ENCODE measurements around the gene ZBTB20.

The ZBTB20 gene

DNA sequence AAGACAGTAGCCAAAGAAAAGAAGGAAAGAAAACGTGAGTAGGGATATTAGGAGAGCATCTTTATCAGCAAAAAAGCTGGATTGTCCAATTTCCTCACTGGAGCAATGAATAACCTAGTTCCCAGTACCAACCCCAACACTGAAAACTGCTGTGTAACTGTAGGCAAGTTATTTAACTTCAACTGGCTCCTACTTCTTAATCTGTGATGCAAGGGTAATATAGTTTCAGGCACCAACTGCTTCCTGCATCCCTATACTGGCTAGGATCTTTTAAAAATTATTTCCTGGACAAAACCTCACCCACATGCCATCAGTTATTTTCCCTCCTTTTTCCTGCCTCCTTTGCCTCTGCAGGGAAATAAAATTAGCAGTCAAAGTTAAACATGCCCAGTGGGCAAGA, 59.6 kb downstream of the ZBTB20 start:
- DNase-seq: no peak

DNA sequence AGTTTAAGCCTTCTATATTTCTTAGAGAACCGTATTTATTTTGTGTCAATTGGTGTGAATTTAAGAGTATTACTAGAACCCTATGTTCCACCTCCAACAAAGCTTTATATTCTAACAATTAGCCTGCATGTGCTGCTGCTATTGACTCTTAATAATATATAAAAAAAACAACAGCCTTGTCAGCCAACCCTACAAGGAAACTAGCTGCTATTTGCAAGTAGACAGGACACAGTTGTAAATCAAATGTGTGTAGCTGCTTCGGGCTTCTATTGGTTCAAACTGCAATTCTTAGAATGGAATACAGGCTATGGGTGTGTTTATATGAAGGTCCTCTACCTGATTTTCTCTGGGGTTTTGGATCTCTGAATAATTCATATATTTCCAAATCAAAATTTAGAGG, 60.7 kb downstream of the ZBTB20 start:
- no peak for DNase-seq

DNA sequence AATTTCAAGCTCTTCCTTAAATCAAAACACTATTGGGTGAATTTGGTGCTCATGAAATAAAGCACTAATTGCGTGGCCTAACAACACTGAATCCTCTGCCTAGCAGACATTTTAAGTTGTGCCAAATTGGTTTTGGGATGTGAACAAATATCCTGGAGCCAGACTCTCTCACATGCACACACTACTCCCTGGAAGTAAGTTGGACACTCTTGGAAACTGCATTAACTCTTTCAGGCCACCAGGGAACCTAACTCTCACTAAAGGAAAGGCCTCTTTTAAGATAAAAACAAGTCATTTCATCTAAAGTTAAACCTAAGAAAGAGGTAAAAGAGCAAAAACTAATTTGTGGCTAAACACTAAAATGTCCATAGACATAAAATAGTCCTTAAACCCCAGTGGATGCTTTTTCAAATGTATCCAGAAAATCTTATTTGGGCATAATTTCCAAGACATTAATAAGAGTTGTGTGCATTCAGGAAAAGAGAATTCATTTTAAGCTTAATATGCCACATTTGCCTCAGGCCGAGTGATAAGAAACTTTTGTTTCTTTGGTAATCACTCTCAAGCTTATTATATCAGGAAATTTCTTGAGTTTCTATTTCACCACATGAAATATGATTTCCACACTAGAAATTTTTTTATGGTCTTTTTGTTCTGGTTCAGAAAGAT, 61.8 kb downstream of the ZBTB20 start:
- DNase-seq: no peak

DNA sequence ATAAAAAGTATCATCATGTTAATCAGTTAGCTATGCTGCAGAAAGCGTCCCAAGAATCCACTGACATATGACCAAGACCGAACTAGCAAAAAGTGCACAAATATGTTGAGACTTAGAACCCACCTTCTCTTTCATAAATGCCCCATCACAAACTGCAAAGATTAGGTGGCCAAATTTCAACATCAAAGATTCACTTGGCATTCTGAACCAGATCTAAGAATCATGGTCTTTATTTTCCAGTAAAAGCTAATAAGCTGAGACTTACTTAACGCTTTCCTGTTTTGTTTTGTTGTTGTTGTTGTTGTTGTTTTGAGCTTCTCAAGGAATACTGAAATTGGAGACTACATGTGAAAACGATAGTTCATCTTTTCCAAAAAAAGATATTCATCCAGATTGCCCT, 62.4 kb downstream of the ZBTB20 start:
- no peak for DNase-seq

- DNase-seq: no peak
These were observed 64.8 kb downstream of the ZBTB20 start for GRCh38 chr3:115082260-115082659.

- DNase-seq: no peak
These were observed 65.6 kb downstream of the ZBTB20 start for GRCh38 chr3:115081444-115081843.

- DNase-seq: no peak
These were observed 69.4 kb downstream of the ZBTB20 start for GRCh38 chr3:115077501-115078250.

- no peak for DNase-seq
These were observed 72.6 kb downstream of the ZBTB20 start for GRCh38 chr3:115074502-115074901.

- DNase-seq: no peak
These were observed 74.6 kb downstream of the ZBTB20 start for GRCh38 chr3:115072265-115073021.

GRCh38 chr3:115071601-115072000, 75.5 kb downstream of the ZBTB20 start:
- no peak for DNase-seq

- no peak for DNase-seq
These were observed 75.9 kb downstream of the ZBTB20 start for GRCh38 chr3:115071166-115071565.

DNA sequence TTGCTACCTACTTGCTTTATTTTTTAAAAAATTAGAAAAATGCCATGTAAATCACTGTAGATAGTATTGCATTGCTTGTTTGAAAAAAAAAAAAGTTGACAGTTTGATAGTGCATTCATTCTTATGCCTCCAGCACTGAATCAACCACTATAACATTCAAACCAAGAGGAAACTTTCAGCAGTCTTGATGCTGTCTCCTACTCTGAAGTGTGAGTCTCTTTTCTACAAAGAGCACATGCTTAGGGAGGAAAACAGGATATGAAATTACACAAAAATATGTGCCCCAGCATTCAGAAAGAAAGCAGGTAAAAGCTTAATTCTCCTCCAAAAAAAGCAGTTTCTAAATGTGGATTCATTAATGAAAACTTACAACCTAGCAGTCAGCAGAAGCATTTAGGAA, 78.3 kb downstream of the ZBTB20 start:
- no peak for DNase-seq

DNA sequence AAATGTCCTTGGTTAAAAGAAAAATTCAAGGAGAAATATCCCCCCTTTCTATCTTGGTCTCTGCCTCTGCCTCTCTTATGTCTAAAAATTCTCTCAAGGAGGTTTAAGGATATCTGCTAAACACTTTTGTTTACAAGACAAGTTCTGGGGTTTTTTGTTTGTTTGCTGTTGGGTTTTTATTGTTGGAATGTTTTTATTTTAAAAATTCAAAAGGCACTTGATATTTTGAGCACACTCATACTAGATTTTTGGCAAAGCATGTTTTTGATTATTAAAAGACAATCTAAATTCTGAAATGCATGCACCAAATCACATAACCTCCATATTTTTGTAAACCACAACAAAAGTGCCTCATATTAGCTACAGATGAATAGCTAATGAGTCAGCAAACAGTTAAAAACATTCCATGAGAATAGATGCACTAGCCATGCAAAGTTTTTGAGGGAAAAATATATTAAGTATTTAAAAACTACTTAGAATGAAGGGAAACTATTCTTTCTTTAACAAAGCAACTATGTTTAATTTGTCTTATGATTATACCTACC, 84.6 kb downstream of the ZBTB20 start:
- DNase-seq: no peak

GRCh38 chr3:115062009-115062408, 85.1 kb downstream of the ZBTB20 start:
- no peak for DNase-seq

GRCh38 chr3:115052906-115053305, 94.2 kb downstream of the ZBTB20 start:
- no peak for DNase-seq

- no peak for DNase-seq
These were observed 104.7 kb downstream of the ZBTB20 start for GRCh38 chr3:115042351-115042750.

- peak; percentile 12 for DNase-seq
These were observed 106.3 kb downstream of the ZBTB20 start for GRCh38 chr3:115040673-115041286.

DNA sequence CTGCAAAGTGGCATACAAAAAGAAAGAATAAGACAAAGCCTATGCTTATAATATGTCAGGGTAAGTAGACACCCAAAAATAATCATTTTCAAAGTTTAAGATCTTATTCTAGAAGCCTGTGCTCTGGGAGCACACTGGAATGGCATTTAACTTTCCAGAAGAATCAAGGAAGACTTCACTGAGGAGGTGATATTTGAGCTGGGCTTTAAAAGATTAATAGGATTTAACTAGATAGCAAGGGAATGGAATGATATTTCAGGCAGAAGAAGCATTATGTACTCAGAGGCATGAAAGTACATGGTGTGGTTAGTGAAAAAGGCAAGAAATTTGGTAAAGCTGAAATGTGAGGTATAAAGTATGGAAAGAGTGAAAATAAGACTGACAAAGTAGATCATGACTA, 106.8 kb downstream of the ZBTB20 start:
- no peak for DNase-seq

- DNase-seq: no peak
These were observed 108.3 kb downstream of the ZBTB20 start for GRCh38 chr3:115038817-115039216.

- no peak for DNase-seq
These were observed 124.2 kb downstream of the ZBTB20 start for GRCh38 chr3:115022835-115023398.

GRCh38 chr3:115022199-115022598, 124.9 kb downstream of the ZBTB20 start:
- no peak for DNase-seq

- DNase-seq: no peak
These were observed 126.0 kb downstream of the ZBTB20 start for GRCh38 chr3:115021061-115021460.

DNA sequence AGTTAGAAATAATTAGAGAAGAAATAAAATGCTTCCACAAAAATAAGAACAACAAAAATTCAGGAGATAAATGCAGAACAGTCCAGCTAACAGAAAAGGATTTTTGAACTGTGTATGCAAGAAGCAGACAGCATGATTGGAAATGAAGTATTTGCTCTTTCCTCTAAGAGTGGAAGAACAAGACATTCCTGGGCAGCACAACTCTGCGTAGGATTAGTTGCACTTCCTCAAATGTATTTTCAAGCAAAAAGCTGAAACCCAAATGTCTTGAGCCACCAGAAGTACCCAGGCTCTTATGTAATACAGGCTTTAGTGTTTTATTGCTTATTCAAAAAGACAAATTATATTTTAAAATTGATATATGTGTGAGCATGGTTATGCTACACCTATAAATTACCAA, 127.2 kb downstream of the ZBTB20 start:
- no peak for DNase-seq
